Measurements from ENCODE around the gene DENND1A.

The DENND1A gene

DNA sequence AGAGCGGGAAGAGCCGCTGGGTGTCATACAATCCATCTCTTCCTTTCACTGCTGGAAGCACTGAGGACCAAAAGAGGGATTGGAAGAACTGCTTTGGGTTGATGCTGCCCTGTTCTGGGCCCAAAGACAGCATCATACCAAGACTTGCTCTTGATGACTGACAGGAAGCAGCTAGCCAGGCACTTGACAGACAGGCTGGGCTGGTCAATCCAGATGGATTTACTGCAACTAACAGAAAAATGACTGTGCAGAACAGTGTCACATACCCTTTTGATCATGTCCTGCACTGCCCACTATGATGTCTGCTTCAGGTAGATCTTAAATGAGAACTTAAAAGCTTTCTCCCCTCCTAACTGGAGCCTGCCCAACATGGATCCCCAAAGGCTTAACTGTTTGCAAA is 416.4 kb downstream of the DENND1A start:
- no peak for DNase-seq

- no peak for DNase-seq
Measured at GRCh38 chr9:123511326-123512277, 418.3 kb downstream of the DENND1A start.

DNA sequence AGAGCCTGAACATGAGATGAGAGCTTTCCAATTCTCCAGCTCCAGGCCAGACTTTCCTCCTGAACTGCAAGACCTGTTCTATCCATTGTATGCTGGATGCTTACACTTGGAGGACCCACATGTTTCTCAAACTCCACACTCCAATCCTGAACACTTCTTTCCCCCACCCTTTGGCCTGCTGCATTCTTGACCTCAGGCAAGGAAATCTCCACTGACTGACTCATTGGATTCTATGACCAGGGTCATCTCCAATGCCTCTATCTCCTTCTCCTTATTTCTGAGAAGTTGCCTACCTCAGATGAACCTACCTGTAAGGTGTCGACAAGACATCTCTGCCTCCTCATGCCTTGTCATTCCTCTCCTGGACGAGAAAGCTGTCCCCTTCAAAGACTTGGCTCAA is 420.3 kb downstream of the DENND1A start:
- DNase-seq, result no peak

- no peak for DNase-seq
Measured at GRCh38 chr9:123508048-123508447, 421.9 kb downstream of the DENND1A start.

GRCh38 chr9:123505496-123505895 is 424.4 kb downstream of the DENND1A start:
- DNase-seq, result no peak

GRCh38 chr9:123500336-123500735 is 429.6 kb downstream of the DENND1A start:
- DNase-seq, result no peak

DNA sequence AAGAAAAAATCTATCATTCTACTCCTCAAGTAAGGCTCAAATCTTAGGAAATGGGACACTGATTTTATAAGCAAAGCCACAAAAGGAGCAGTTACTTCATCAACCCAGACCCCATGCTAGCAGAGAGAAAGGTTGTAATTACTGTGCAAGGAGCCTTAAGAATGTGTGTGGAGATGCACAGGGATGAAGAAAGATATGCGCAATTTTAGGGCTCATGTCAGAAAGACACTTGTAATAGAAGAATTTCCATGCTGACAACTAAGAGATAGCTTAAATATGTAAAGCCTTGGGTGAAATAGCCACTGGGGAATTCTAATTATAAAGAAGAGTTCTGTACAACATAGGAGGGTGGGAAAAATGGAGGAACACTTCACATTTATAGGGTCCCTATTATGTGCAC is 432.1 kb downstream of the DENND1A start:
- DNase-seq, result no peak

DNA sequence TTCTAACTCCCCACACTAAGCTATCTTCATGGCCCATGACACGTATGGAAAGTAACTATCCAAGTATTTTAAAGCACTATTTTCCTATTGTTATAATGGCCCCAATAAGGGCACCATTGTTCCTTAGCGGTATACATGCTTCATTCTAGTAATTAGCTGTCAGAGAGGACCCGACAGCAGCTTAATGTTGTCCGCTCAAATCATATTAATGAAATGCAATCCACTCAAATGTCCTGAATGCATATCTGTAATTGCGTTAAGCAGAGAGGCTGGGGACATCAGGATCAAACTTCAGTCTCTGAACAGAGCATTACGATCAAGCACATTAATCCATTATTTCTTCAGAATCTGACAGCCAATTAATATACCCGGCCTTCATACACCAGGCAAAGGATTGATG is 434.2 kb downstream of the DENND1A start:
- DNase-seq, result no peak

DNA sequence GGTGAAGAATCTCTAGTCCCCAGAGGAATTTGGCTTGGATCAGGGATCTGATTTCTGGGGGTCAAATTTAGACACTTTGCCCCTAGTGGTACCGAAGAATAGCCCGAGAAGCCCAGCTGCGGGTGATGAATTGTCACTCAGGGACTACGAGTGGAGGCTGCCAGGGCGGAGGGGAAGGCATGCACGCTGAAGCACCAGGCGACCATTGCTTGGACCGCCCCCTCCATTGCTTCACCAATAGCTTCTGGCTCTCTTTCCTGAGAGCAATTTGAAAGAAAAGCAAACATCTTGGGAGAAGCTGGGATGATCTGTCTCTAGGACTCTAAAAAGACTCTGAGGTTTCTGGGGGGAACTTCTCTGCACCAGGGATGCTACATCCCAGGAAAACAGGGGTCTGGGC is 436.3 kb downstream of the DENND1A start:
- DNase-seq, result no peak

DNA sequence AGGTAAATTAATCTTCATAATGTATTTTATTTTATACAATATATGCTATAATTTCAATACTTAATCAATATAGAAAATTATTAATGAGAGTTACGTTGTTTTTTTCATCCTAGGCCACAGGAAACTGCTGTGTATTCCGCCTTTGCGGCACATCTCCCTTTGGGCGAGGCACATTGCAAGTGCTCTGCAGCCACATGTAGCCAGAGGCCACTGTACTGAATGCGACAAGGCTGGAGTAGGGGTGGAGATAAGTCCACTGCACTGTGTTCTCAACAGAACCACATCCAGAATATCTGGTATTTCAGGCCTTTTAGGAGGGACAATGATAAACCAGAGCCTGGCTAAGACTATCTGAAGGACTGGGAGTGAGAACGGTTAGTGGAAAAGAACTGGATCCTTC is 439.2 kb downstream of the DENND1A start:
- no peak for DNase-seq

- DNase-seq, result no peak
Measured at GRCh38 chr9:123488722-123489321, 441.1 kb downstream of the DENND1A start.

DNA sequence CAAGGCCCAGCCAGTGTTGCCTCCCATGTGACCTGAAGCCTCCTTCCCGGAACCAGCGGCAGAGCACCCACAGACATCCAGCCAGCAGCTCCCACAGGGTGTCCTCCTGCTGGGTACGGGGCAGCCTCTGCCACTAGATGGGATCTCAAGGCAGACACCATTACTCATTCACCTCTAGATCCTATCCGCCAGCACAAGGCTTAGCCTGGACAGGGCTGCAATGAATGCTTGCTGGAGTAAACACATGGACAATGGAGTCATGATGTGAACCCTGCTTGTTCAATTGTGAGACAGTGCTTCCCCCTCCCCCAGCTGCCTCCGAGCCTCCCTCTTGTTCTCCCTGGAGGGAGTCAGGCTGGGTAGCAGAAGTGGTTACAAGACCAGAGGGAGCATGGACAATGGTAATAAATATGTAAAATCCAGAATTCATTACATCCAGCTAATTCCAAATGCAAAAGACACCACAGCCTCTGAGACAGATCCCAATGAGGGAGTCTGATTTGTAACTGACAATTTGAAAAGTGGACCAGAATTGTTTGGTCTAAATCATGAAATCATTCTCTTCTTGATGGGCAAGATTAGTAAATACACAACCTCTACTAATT is 441.9 kb downstream of the DENND1A start:
- DNase-seq, result no peak

GRCh38 chr9:123486431-123486830 is 443.5 kb downstream of the DENND1A start:
- no peak for DNase-seq

DNA sequence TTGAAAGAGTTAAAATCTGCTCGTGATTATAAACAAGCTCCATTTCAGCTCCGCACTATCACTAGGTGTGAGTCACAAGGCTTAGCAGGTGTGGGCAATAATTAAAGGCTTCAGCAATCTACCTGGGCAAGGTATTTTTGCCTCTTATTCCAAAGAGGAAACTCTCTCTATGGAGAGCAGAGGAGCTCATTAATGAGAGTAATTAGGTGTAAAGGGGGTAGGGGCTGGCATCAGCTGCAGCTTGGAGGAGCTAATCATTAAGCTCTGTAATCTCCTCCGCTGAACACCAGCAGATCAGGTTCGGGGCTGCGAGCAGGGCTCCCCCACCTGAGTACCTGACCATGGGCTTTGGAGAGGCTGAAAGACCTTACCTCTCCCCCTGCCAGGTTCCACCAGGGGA is 444.7 kb downstream of the DENND1A start:
- DNase-seq, result no peak

DNA sequence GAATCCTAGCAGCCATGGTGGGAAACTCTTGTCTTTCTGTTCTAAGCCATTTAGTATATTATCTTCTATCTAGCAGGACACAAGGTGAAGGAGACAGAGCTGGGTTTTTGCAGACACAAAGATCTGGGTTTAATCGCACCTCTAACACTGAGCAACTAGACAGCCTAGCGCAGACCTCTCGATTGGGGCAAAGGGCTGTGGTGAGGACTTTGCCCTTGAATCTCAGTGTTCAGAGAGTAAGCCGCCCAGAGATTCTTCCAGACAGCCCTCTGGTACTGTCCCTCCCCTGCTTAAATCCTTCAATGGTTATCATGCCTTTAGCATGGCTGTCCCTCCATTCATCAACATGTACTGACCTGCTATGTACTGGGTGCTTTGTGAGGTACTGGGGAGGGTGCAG is 445.8 kb downstream of the DENND1A start:
- no peak for DNase-seq

DNA sequence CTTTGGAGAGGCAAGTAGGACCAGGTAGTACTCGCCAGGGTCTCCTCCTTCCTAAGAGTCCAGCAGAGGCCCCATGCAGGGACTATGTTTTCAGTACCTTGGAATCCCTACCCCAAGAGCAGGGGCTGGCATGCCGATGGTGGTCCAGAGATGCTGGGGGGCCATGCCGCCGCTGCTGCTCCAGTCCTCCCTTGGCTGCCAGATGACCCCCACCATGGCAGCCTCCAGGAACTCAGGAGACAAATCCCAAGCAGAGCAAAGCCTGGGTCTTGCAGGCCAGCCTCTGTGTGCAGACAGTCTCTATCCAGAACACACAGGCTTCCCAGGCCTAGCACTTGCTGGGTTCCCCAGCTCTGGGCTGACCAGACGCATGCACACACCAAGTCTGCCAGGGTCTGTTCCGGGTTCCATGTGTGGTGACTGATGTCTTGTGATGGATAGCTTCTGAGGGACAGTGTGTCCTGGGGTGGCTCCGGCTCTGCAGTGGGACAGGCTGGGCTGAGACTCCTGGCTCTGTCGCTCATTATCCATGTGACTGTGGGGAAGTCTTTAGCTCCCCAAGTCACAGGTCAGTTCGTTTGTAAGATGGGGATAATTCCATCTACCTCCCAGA is 446.6 kb downstream of the DENND1A start:
- DNase-seq, result no peak

DNA sequence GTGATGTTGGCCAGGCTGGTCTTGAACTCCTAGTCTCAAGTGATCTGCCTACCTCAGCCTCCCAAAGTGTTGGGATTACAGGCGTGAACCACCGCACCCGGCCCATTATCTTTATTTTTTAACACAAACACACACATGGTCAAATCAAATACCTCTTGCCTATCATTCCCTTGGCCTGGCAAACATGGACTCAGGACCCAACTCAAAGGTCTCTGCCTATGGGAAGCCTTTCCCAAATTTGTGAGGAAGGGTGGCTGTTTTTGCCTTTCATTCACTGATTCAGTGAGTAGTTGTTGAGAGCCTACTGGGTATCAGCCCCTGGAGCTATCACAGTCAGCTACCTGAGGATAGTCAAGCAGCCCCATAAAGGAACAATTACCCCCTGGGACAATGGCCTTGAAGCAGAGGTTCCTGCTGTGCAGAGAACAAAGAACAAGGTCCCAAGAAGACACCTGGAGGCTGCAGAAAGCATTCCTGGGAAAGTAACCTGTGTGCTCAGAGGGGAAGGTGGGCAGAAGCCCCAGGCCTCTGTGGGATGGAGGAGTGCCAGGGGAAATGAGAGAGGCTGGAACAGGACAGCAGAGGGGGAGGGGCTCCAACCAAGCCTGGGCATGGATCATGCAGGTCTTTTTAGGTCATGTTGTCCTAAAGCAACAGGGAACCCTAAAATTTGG is 447.5 kb downstream of the DENND1A start:
- DNase-seq, result no peak

DNA sequence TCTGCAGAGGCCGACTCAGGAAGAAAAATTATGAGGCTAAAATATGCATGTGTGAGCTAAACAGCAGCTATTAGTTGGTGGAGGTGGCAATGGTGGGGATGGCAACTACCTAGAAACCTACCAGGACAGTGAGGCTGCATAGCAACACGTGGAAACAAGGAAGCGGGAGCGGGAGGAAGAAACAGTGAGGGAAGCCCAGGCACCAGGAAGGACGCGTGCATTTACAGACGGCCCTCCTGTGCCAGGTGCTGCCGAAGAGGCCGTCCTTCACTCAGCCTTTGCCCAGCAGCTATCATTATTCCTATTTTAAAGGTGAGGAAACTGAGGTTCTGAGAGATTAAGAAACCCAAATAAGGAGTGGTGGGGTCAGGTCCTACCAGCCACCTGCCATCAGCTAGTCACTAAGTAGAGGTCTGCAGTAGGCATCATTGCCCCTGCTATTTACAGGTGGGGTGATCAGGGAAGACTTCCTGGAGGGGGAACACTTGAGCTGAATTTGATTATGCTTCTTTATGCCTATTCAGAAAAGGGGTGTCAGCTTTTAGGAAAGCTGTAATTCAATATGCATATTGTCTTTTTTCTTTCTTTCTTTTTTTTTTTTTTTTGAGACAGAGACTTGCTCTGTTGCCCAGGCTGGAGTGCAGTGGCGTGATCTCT is 448.6 kb downstream of the DENND1A start:
- no peak for DNase-seq

DNA sequence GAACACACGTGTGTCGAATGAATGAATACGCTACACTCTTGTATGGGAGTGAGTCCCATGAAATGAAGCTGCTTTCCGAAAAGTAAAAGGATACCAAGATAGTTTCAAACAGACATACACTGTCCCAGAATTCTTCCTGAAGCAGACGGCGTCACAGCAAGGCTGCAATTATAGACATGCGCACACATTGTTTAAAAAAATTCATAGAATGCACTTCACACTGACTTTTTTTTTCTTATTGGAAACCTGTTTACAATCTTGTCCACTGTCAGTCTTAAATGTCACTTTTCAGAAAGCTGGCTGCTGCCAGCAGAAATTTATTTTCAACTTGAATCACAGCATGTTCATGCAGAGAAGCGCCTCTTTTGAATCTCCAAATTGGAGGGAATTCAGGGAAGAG is 449.1 kb downstream of the DENND1A start:
- DNase-seq, result no peak

DNA sequence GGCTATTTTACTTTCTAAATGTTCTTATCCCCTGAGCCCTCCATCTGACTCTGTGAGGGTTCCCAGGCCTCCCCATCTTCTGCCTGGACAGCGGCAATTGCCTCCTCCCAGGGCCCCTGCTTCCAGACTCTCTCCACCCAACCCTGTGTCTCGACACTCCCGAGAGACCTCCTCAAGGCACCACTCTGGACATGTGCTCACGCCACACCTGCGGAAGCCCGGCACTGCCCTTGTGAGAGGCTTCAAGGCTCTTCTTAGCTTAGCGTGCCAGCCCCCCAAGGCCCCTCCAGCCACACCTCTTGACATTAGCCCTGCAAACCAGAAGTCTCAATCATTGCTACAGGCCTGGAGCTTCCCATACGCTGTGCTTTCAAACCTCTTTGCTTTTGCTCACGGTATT is 449.8 kb downstream of the DENND1A start:
- DNase-seq, result no peak

DNA sequence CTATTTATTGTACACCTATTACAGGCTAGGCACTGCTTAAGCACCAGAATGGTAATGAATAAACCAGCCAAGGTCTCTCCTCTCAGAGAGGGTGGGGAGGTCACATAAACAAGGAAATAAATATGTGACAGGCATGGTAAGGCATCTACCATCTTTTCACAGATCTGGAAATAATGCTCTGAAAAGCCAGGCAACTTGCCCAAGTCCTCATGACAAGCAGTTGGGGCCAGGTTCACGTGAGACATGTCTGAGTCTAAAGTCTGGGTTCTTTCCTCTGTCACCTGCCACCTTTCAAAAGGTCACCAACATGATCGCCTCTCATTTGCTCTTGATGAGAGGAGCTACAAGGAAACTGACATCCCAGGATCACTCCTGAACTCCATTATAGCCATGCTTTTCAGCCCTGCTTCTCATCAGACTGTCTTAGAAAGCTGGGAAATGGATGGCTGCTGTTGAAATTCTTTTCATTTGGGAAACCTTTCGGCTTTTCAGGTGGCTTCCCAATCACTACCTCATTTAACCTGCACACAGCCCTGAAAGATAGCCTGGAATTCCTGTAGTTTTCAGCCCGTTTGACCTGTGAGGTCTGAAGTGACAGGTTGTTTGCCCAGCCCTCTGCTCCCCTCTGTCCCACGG is 450.8 kb downstream of the DENND1A start:
- DNase-seq, result no peak

- DNase-seq, result no peak
Measured at GRCh38 chr9:123478160-123478559, 451.8 kb downstream of the DENND1A start.

Data from CD4-positive, alpha-beta T cell treated with Interleukin-17A for 1 hour (primary cell).